H1 (cell line): ENCODE data around the gene GPC6. TPM values are rescaled to one million over a fixed set of nuclear protein-coding genes. Genes with fewer than 3 reads are reported as not detected.

Experiments used
- ASH2L ChIP-seq: fragments of 200-600, 300-600 bp; sonication (generic); IDR thresholded peaks from one replicate; pipeline ENCODE4 v1.7.1; 2017; ENCODE audit warnings: low read length
- BACH1 ChIP-seq: IDR thresholded peaks from 2 replicates; pipeline ENCODE4 v1.6.1; 2012; ENCODE audit warnings: low read length, improper control_type of control experiment
- BCL11A ChIP-seq, 2 experiments: IDR thresholded peaks; one replicate each; pipeline ENCODE4 v1.6.1; 2011; ENCODE audit warnings: low read depth in 2 of 2, low read length in 2 of 2, mild to moderate bottlenecking in 2 of 2
- EGR1 ChIP-seq: IDR thresholded peaks from 2 replicates; pipeline ENCODE4 v1.6.1; 2011; ENCODE audit warnings: low read depth, low read length, borderline replicate concordance
- EZH2 ChIP-seq: fragments of 200-600 bp; sonication (generic); IDR thresholded peaks from 2 replicates; pipeline ENCODE4 v1.7.1; 2012; ENCODE audit warnings: low read depth, mild to moderate bottlenecking, moderate library complexity, low read length, inconsistent platforms; ENCODE audit not compliant: severe bottlenecking
- FOSL1 ChIP-seq: IDR thresholded peaks from 2 replicates; pipeline ENCODE4 v1.6.1; 2011; ENCODE audit warnings: mild to moderate bottlenecking, low read depth, low read length, moderate library complexity; ENCODE audit not compliant: insufficient read depth
- JUN ChIP-seq: IDR thresholded peaks from 2 replicates; pipeline ENCODE4 v1.6.1; 2011; ENCODE audit warnings: low read depth, mild to moderate bottlenecking, improper control_type of control experiment, low read length
- JUND ChIP-seq: IDR thresholded peaks from 2 replicates; pipeline ENCODE4 v1.6.1; 2011; ENCODE audit warnings: mild to moderate bottlenecking, improper control_type of control experiment, low read length
- KDM1A ChIP-seq: fragments of 200-600, 300-600 bp; sonication (generic); IDR thresholded peaks from 2 replicates; pipeline ENCODE4 v1.7.1; 2016; ENCODE audit warnings: mild to moderate bottlenecking, low read length, borderline replicate concordance
- NANOG ChIP-seq: IDR thresholded peaks from 2 replicates; pipeline ENCODE4 v1.6.1; 2011; ENCODE audit warnings: low read length, low read depth, mild to moderate bottlenecking, inconsistent platforms; ENCODE audit not compliant: insufficient read depth, poor library complexity, severe bottlenecking
- NRF1 ChIP-seq: IDR thresholded peaks from 2 replicates; pipeline ENCODE4 v1.6.1; 2011; ENCODE audit warnings: mild to moderate bottlenecking, low read depth, low read length, improper control_type of control experiment
- POLR2A ChIP-seq, 2 experiments: IDR thresholded peaks; 1 replicate in 1 of 2; 2 replicates in 1 of 2; pipeline ENCODE4 v1.6.1; 2011; ENCODE audit warnings: low read depth in 2 of 2, low read length in 2 of 2, mild to moderate bottlenecking in 2 of 2; ENCODE audit errors: control extremely low read depth in 1 of 2
- RAD21 ChIP-seq, 2 experiments: IDR thresholded peaks in 1 of 2; conservative IDR thresholded peaks in 1 of 2; 2 replicates each; pipeline ENCODE4 v1.6.1; 2011; ENCODE audit warnings: low read depth in 2 of 2, low read length in 2 of 2, improper control_type of control experiment in 1 of 2, inconsistent platforms in 1 of 2, mild to moderate bottlenecking in 1 of 2, moderate library complexity in 1 of 2
- RBBP5 ChIP-seq: IDR thresholded peaks from 2 replicates; pipeline ENCODE4 v1.7.1; 2012; ENCODE audit warnings: low read depth, mild to moderate bottlenecking, inconsistent platforms, low read length, moderate library complexity, borderline replicate concordance
- RFX5 ChIP-seq: IDR thresholded peaks from 2 replicates; pipeline ENCODE4 v1.6.1; 2011; ENCODE audit warnings: low read depth, low read length, improper control_type of control experiment, borderline replicate concordance
- RXRA ChIP-seq: IDR thresholded peaks from 2 replicates; pipeline ENCODE4 v1.6.1; 2011; ENCODE audit warnings: low read depth, mild to moderate bottlenecking, low read length, moderate library complexity; ENCODE audit not compliant: insufficient read depth
- SAP30 ChIP-seq: fragments of 300-600 bp; sonication (generic); IDR thresholded peaks from 2 replicates; pipeline ENCODE4 v1.7.1; 2012; ENCODE audit warnings: low read length, moderate library complexity, mild to moderate bottlenecking, inconsistent platforms; ENCODE audit not compliant: insufficient read depth, insufficient replicate concordance
- SP1 ChIP-seq: IDR thresholded peaks from 2 replicates; pipeline ENCODE4 v1.6.1; 2011; ENCODE audit warnings: low read depth, low read length
- SUZ12 ChIP-seq: fragments of 200-600 bp; sonication (generic); IDR thresholded peaks from 2 replicates; pipeline ENCODE4 v1.6.1; 2012; ENCODE audit warnings: mild to moderate bottlenecking, inconsistent platforms, low read length, moderate library complexity, mixed read lengths
- TBP ChIP-seq: IDR thresholded peaks from 2 replicates; pipeline ENCODE4 v1.6.1; 2011; ENCODE audit warnings: low read depth, low read length, improper control_type of control experiment
- TCF12 ChIP-seq: IDR thresholded peaks from 2 replicates; pipeline ENCODE4 v1.6.1; 2011; ENCODE audit warnings: low read depth, mild to moderate bottlenecking, low read length
- ZNF274 ChIP-seq: IDR thresholded peaks from 2 replicates; pipeline ENCODE4 v1.7.0; 2012; ENCODE audit warnings: low read length, borderline replicate concordance; ENCODE audit errors: extremely low read depth
- polyA plus RNA-seq, 7 experiments: library from polyadenylated mRNA; depleted of rRNA in 3 of 7; stranded (reverse) in 5 of 7; unstranded in 2 of 7; fragments of >200 nt in 5 of 7; fragments of 200-250 nt in 2 of 7; gene quantifications; 1 replicate in 5 of 7; 2 replicates in 1 of 7; 4 replicates in 1 of 7; pipeline versions ENCODE4 v1.2.1 to v1.2.3, GENCODE V29; 2011 to 2013; ENCODE audit warnings: missing spikeins in 2 of 7, mixed read lengths in 2 of 7
- total RNA-seq: library from RNA; stranded (reverse); fragmentation: NEBNext Ultra II Directional; extraction: Animal tissue kit (Norgen Biotek cat#: 25700); gene quantifications from 2 replicates; pipeline ENCODE4 v1.2.1, GENCODE V29; 2021
- TF ChIP-seq, protein P1 (sequence below): IDR thresholded peaks from 2 replicates; pipeline ENCODE4 v1.6.1; 2012; ENCODE audit warnings: inconsistent platforms
- TF ChIP-seq, protein P2 (sequence below): IDR thresholded peaks from 2 replicates; pipeline ENCODE4 v1.6.1; 2012; ENCODE audit warnings: low read length, inconsistent platforms

The GPC6 gene
- total and polyA plus RNA-seq, 2 of the 8 experiments (the other 6 are each of a cell fraction or from before 2014, with no cell fraction given), result 5.4 to 12.0 TPM

DNA sequence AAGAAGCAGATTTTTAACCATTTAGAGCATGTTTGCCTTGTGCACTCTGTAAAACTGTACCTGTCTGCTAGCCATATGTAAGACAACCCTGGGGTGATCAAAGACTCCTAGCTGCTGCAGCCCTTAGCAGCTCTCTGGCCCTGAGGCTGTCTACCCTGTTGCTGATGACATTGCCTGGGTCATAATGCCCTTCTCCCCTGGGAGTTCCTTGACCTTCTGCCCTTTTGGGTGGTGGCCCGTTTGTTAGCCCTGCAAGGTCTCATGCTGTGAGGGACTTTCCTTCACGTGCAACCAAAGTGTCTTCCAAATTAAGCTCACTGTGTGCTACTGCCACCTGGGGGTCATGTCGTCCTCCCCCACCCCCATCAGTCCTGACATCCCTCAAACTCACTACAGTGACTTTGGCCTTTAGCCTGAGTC, 7.4 kb downstream of the GPC6 start (continued):
- no peak for TF ChIP-seq SAP30
- no peak for TF ChIP-seq POLR2A (IDR thresholded peaks at IDR 0.05; ENCODE audit: control extremely low read depth in 1 of 2, low read depth in 2 of 2, low read length in 2 of 2)
- no peak for TF ChIP-seq EGR1
- TF ChIP-seq SP1, result peak; percentile 62; the same call in 1 of the 2 replicates
- no peak for TF ChIP-seq JUN
- TF ChIP-seq EZH2, result no peak
- TF ChIP-seq ZNF274, result no peak
- peak; percentile 98 for TF ChIP-seq RXRA
- TF ChIP-seq NRF1, result no peak
- TF ChIP-seq, protein P1, sequence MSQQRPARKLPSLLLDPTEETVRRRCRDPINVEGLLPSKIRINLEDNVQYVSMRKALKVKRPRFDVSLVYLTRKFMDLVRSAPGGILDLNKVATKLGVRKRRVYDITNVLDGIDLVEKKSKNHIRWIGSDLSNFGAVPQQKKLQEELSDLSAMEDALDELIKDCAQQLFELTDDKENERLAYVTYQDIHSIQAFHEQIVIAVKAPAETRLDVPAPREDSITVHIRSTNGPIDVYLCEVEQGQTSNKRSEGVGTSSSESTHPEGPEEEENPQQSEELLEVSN, result no peak
- TF ChIP-seq RAD21 (IDR thresholded peaks at IDR 0.05 in 1 of 2, conservative IDR thresholded peaks at IDR 0.05 in 1 of 2; ENCODE audit: low read depth in 2 of 2, low read length in 2 of 2), result peak; percentile 68 to 73
- TF ChIP-seq KDM1A, result peak; percentile 60; the same call in 1 of the 2 replicates
- no peak for TF ChIP-seq SUZ12
- no peak for TF ChIP-seq BCL11A (IDR thresholded peaks at IDR 0.05; ENCODE audit: low read depth in 2 of 2, low read length in 2 of 2)
- TF ChIP-seq, protein P2, sequence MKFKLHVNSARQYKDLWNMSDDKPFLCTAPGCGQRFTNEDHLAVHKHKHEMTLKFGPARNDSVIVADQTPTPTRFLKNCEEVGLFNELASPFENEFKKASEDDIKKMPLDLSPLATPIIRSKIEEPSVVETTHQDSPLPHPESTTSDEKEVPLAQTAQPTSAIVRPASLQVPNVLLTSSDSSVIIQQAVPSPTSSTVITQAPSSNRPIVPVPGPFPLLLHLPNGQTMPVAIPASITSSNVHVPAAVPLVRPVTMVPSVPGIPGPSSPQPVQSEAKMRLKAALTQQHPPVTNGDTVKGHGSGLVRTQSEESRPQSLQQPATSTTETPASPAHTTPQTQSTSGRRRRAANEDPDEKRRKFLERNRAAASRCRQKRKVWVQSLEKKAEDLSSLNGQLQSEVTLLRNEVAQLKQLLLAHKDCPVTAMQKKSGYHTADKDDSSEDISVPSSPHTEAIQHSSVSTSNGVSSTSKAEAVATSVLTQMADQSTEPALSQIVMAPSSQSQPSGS, result peak; percentile 68; the same call in 1 of the 2 replicates
- TF ChIP-seq RFX5, result no peak
- no peak for TF ChIP-seq FOSL1
- no peak for TF ChIP-seq BACH1
- no peak for TF ChIP-seq ASH2L
- peak; percentile 47; the same call in 1 of the 2 replicates for TF ChIP-seq JUND
- TF ChIP-seq TCF12, result peak; percentile 92; the same call in 1 of the 2 replicates
- TF ChIP-seq NANOG, result peak; percentile 38
- no peak for TF ChIP-seq TBP
- no peak for TF ChIP-seq RBBP5
